OCI-LY7 (cell line): ENCODE measurements around the gene VENTX. TPM values are rescaled to one million over a fixed set of nuclear protein-coding genes. Genes with fewer than 3 reads are reported as not detected.

Experiments
- BruUV-seq: library from RNA; stranded (reverse); fragments of 400-500 nt; replicated peaks from 2 replicates; lab custom pipeline; 2021; lab: Mats Ljungman, UMichigan
- CTCF ChIA-PET: fragments of 300-600 bp; sonication (Branson Sonifier 250); formaldehyde crosslinking; loops from one replicate; lab custom pipeline; 2022; ENCODE audit warnings: antibody characterized with exemption; ENCODE audit not compliant: unreplicated experiment; lab: Charles Lee
- POLR2A ChIA-PET: fragments of 300-600 bp; sonication (Branson Sonifier 250); formaldehyde crosslinking; loops from one replicate; lab custom pipeline; 2022; ENCODE audit warnings: antibody characterized with exemption; lab: Charles Lee
- DNase-seq: peaks from one replicate; pipeline ENCODE4 v3.0.0-alpha.2; 2015; ENCODE audit warnings: low spot score
- H2AFZ ChIP-seq: fragments of 200-600 bp; sonication (generic), shearing (Covaris generic); 2 replicates; pipeline ENCODE4 v1.6.1; 2014; ENCODE audit warnings: mild to moderate bottlenecking, antibody characterized with exemption, low read length, moderate library complexity
- H3K27ac ChIP-seq: fragments of 200-600 bp; sonication (generic); 2 replicates; pipeline ENCODE4 v1.5.1; 2014; ENCODE audit warnings: mixed run types, low read depth, mild to moderate bottlenecking, moderate library complexity, low read length, inconsistent platforms; ENCODE audit not compliant: poor library complexity, severe bottlenecking
- H3K36me3 ChIP-seq: fragments of 200-600 bp; sonication (generic); 2 replicates; pipeline ENCODE4 v1.6.1; 2014; ENCODE audit warnings: mild to moderate bottlenecking, antibody characterized with exemption, low read length, moderate library complexity, mixed read lengths; ENCODE audit not compliant: insufficient read depth
- H3K4me1 ChIP-seq: fragments of 200-600 bp; sonication (generic); 2 replicates; pipeline ENCODE4 v1.5.1; 2014; ENCODE audit warnings: mild to moderate bottlenecking, low read length; ENCODE audit not compliant: insufficient read depth, poor library complexity, severe bottlenecking
- H3K4me2 ChIP-seq: fragments of 200-600 bp; sonication (generic); 2 replicates; pipeline ENCODE4 v1.6.1; 2014; ENCODE audit warnings: mild to moderate bottlenecking, low read length
- H3K4me3 ChIP-seq: fragments of 200-600 bp; sonication (generic); 2 replicates; pipeline ENCODE4 v1.5.1; 2014; ENCODE audit warnings: mild to moderate bottlenecking, low read depth, low read length; ENCODE audit not compliant: poor library complexity, severe bottlenecking
- H3K79me2 ChIP-seq: fragments of 200-600 bp; sonication (generic); 2 replicates; pipeline ENCODE4 v1.6.1; 2016; ENCODE audit warnings: low read depth, mild to moderate bottlenecking, low read length, moderate library complexity, mixed read lengths; ENCODE audit not compliant: insufficient read depth
- H3K9me2 ChIP-seq: fragments of 200-600 bp; sonication (generic); 2 replicates; pipeline ENCODE4 v1.6.1; 2016; ENCODE audit warnings: mild to moderate bottlenecking, low read length, mixed read lengths; ENCODE audit not compliant: insufficient read depth
- H3K9me3 ChIP-seq: fragments of 200-600 bp; sonication (generic); 2 replicates; pipeline ENCODE4 v1.6.1; 2014; ENCODE audit warnings: mild to moderate bottlenecking, mixed run types, low read length, mixed read lengths
- H4K20me1 ChIP-seq: fragments of 200-600 bp; sonication (generic); 2 replicates; pipeline ENCODE4 v1.6.1; 2014; ENCODE audit warnings: mild to moderate bottlenecking, antibody characterized with exemption, low read length, moderate library complexity, mixed read lengths; ENCODE audit not compliant: insufficient read depth
- EZH2phosphoT487 ChIP-seq: fragments of 200-600 bp; sonication (generic); IDR thresholded peaks from 2 replicates; pipeline ENCODE4 v1.6.1; 2018; ENCODE audit warnings: low read depth, borderline replicate concordance, mild to moderate bottlenecking, mixed run types, antibody characterized with exemption, low read length, moderate library complexity, mixed read lengths
- intact Hi-C: fragments of 100-400 bp; cut with micrococcal nuclease; formaldehyde crosslinking; loops from one replicate; pipeline ENCODE4 v1.10.0; 2022; ENCODE audit not compliant: unreplicated experiment
- total RNA-seq, 2 experiments: library from RNA; depleted of rRNA in 1 of 2; stranded (reverse); fragments of >200 nt in 1 of 2; shearing (Covaris generic) in 1 of 2; gene quantifications; 2 replicates each; pipeline ENCODE4 v1.2.3, GENCODE V29; 2014 to 2022
- TF ChIP-seq, protein P1 (sequence below): fragments of 200-600 bp; sonication (generic); conservative IDR thresholded peaks from 2 replicates; pipeline ENCODE4 v1.5.1; 2014; ENCODE audit warnings: mild to moderate bottlenecking, antibody characterized with exemption, low read length, moderate library complexity, mixed read lengths

Gene VENTX
- total RNA-seq, 2 experiments from 2014 or later, result not detected

DNA sequence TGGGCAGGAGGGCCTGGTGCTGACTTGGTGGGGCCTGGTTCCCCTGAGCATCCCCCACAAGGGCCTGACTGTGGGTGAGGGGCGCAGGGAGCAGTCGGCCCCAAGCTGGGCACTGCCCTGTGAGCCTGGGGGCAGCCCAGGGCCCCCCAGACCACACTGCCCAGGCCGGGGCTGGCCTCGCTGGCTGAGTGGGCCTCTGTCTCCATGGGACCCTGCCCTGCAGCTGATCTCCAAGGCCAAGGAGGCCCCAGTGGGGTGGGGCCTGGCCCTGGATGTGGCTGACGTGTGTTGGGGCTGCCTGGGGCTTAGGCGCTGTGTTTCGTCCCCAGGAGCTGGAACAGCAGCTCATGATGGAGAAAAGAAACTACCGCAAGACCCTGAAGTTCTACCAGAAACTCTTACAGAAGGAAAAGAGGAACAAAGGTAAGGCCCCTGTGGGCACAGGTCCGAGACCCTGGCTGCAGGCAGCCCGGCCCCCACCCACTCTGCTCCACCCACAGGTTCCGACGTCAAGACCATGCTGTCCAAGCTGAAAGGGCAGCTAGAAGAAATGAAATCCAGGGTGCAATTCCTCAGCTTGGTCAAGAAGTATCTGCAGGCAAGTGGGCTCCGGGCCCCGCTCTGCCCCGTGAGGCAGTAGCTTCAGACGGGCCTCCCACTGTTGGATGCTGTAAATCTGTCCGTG, 31.2 kb upstream of the VENTX start:
- H3K4me1 ChIP-seq, result no peaks in the 10 kb centered on the region
- no peaks in the 10 kb centered on the region for H3K9me2 ChIP-seq
- no peaks in the 10 kb centered on the region for H4K20me1 ChIP-seq
- DNase-seq, result no peak
- H3K4me3 ChIP-seq, result no peak overlapping the region
- no peaks in the 10 kb centered on the region for H3K9me3 ChIP-seq
- TF ChIP-seq, protein P1, sequence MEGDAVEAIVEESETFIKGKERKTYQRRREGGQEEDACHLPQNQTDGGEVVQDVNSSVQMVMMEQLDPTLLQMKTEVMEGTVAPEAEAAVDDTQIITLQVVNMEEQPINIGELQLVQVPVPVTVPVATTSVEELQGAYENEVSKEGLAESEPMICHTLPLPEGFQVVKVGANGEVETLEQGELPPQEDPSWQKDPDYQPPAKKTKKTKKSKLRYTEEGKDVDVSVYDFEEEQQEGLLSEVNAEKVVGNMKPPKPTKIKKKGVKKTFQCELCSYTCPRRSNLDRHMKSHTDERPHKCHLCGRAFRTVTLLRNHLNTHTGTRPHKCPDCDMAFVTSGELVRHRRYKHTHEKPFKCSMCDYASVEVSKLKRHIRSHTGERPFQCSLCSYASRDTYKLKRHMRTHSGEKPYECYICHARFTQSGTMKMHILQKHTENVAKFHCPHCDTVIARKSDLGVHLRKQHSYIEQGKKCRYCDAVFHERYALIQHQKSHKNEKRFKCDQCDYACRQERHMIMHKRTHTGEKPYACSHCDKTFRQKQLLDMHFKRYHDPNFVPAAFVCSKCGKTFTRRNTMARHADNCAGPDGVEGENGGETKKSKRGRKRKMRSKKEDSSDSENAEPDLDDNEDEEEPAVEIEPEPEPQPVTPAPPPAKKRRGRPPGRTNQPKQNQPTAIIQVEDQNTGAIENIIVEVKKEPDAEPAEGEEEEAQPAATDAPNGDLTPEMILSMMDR, result no peak
- no peak for TF ChIP-seq EZH2phosphoT487
- ChIA-PET POLR2A (no interaction called here), CTCF (no interaction called here)
- no peak overlapping the region for H3K4me2 ChIP-seq
- H3K27ac ChIP-seq, result no peak overlapping the region
- H3K36me3 ChIP-seq, result no peaks in the 10 kb centered on the region
- intact Hi-C loops, result no loop called here
- H3K79me2 ChIP-seq, result no peaks in the 10 kb centered on the region
- no TSS peak for BruUV-seq
- H2AFZ ChIP-seq, result no peak overlapping the region

DNA sequence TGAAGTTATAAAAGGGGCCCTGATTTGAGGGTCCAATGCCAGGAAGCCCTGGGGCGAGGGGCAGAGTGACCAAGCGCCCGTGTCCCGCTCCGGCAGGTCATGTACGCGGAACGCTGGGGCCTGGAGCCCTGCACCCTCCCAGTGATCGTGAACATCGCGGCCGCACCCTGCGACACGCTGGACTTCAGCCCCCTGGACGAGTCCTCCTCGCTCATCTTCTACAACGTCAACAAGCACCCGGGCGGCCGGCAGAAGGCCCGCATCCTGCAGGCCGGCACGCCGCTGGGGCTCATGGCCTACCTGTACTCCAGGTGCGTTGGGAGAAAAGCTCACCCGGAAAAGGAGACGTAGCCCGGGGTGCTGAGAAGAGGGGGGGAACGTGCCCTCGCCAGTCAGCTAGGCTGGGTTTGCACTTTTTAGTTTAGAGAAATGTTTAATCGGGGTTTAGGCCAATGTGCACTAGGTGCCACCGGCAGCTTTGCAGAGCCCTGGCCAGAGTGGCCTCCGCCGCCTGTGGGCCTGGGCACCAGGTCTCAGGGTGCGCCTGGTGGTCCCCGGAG, 30.5 kb upstream of the VENTX start:
- no peak overlapping the region for H2AFZ ChIP-seq
- no peak for DNase-seq
- CTCF ChIA-PET, result no interaction called here
- H3K4me2 ChIP-seq, result no peak overlapping the region
- H3K9me3 ChIP-seq, result no peaks in the 10 kb centered on the region
- BruUV-seq, result no TSS peak
- H3K9me2 ChIP-seq, result no peaks in the 10 kb centered on the region
- H3K4me1 ChIP-seq, result no peaks in the 10 kb centered on the region
- POLR2A ChIA-PET, result no interaction called here
- H3K36me3 ChIP-seq, result no peaks in the 10 kb centered on the region
- no peak overlapping the region for H3K27ac ChIP-seq
- no peak overlapping the region for H3K4me3 ChIP-seq
- intact Hi-C loops, result no loop called here
- TF ChIP-seq EZH2phosphoT487, result no peak
- TF ChIP-seq, protein P1, result no peak
- H4K20me1 ChIP-seq, result no peaks in the 10 kb centered on the region
- no peaks in the 10 kb centered on the region for H3K79me2 ChIP-seq

DNA sequence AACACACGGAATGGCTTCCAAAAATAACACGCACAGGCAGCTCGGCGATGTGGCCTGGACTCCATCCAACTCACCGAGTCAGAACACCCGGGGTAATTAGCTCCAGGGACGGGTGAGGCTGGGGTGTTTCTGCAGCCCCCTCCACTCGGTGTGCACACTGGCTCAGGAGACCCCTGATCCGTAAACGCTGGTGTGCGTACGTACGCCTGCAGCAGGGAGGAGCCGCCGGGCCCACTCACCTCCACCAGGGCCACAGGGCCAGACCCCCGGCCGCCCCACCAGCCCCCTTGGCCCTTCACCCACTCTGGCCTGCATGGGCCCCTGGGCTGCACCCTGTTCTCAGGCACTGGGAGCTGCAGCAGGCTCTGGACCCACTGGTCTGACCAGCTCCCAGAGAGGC, 30.0 kb upstream of the VENTX start:
- BruUV-seq, result no TSS peak
- H2AFZ ChIP-seq, result no peak overlapping the region
- DNase-seq, result no peak
- CTCF ChIA-PET, result no interaction called here
- TF ChIP-seq EZH2phosphoT487, result no peak
- TF ChIP-seq, protein P1, result no peak
- no peaks in the 10 kb centered on the region for H3K79me2 ChIP-seq
- no peak overlapping the region for H3K4me3 ChIP-seq
- H3K4me2 ChIP-seq, result no peak overlapping the region
- no peaks in the 10 kb centered on the region for H4K20me1 ChIP-seq
- H3K36me3 ChIP-seq, result no peaks in the 10 kb centered on the region
- H3K9me3 ChIP-seq, result no peaks in the 10 kb centered on the region
- intact Hi-C loops, result no loop called here
- H3K27ac ChIP-seq, result no peak overlapping the region
- no peaks in the 10 kb centered on the region for H3K9me2 ChIP-seq
- no peaks in the 10 kb centered on the region for H3K4me1 ChIP-seq
- POLR2A ChIA-PET, result no interaction called here
